Ovary (tissue), 3 donors: Measurements from ENCODE around the gene CERS6.

ENCODE experiments used
- CTCF ChIP-seq, 3 donors: fragments of 450-650 bp in 2 of 3; fragments of 200-600 bp in 1 of 3; IDR thresholded peaks; one replicate each; pipeline versions ENCODE4 v1.5.1 to v1.8.0; 2016 to 2022; ENCODE audit warnings: antibody characterized with exemption in 3 of 3, mild to moderate bottlenecking in 1 of 3
- POLR2A ChIP-seq: fragments of 450-650 bp; IDR thresholded peaks from one replicate; pipeline ENCODE4 v1.6.1; 2017; ENCODE audit warnings: antibody characterized with exemption, mild to moderate bottlenecking, moderate library complexity
- donor health status: DM: no; HTN: no; CAD: no.

GRCh38 chr2:168703926-168704325, 247.9 kb downstream of the CERS6 start:
- TF ChIP-seq CTCF (IDR thresholded peaks at IDR 0.05), result no peak
- no peak for TF ChIP-seq POLR2A
